Cerebellar cortex (tissue), 1 donor: ENCODE measurements around the gene AP5S1.

Experiments used
- DNase-seq: peaks from one replicate; pipeline ENCODE4 v3.0.0-alpha.2; 2015; ENCODE audit warnings: low spot score

Gene AP5S1

GRCh38 chr20:3846378-3846739 is 26.0 kb downstream of the AP5S1 start:
- no peak for DNase-seq

DNA sequence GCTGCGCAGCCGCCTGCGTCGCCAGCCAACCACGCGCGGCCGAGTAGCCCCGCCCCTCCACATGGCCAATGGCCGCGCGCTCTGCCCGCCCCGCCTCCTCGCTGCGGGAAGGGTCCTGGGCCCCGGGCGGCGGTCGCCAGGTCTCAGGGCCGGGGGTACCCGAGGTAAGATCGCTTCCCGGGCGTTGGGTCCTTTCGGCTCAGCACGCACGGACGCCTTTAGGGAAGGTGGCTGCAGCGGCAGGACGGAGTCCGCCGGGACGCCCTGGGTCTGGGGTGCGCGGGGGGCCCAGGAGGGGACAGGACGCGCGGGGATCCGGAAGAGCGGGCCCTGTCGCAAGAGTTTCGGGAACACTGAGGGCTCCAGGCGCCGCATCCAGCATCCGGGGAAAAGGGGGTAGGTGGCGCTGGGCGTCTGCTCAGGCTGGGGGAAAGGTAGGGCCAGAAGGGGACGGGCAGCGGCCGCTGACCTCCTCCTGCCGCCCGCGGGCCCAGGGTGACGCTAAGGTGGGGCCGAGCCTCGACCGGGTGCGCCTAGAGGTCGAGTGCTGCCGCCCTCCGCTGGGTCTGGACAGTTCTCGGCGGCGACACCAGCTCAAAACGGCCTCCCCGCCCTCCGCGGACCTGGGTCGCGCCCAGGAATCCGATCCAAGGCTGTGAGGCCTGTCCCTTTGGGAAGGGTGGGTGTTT is 26.5 kb downstream of the AP5S1 start, which contains the start of gene MAVS:
Gene MAVS (plus strand): TSS at position 95 of the 689 bp plus-strand sequence. CDS start 7,791 bp downstream, outside the sequence.
- DNase-seq: peak; percentile 85

DNA sequence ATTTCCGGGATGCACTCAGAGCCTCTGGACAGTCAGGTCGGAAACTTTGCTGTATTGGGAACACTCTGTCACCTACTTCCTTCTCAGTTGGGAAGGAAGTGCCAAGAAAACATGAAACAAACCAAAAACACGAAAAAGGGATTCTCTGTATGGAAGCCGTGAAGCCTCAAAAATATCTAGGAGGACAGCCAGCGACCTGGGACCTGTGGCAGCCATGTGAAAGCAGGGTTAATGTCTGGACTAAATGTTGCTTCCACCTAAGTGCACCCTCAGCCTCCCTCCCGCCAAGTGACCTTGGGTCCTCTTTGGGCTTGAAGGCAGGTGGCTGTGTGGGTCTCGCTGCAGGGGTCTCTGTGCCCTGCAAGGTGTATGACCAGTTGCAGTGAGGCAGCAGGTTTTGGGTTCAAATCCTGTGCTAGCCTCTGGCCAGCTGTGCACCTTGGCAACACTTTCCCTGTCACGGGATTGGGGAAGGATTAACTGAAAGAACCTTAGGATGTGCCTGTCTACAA is 27.1 kb downstream of the AP5S1 start:
- peak; percentile 44 for DNase-seq

DNA sequence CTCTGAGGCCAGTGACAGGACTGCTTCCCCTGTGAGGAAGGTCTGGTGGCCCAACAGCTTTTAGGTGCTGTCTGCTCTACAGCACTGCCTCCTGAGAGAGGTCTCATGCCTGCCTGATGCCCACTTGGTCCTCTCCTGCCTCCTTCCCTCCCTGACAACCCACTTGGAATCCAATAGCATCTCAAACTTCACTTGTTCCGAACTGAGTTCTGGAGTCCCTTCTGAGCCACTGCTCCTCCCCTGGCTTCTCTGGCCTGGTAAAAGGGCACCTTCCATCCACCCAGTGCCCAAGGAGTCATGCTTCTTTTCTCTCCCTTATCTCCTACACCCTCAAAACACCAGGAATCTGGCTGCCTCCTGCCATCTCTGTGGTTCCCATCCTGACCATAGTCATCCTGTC is 28.2 kb downstream of the AP5S1 start:
- DNase-seq: no peak

- no peak for DNase-seq
Measured at GRCh38 chr20:3854462-3854871, 34.1 kb downstream of the AP5S1 start.

- peak; percentile 39 for DNase-seq
Measured at GRCh38 chr20:3857405-3857804, 37.1 kb downstream of the AP5S1 start.

DNA sequence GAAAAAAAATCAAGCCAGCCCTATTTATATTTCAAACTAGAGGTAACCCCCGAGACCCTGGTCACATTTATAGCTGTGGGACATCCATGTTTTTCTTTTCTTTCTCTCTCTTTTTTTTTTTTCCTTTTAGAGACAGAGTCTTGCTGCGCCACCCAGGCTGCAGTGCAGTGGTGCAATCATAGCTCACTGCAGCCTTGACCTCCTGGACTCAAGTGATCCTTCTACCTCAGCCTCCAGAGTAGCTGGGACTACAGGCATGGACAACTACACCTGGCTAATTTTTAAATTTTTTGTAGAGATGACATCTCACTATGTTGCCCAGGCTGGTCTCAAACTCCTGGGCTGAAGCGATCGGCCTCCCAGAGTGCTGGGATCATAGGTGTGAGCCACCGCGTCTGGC is 38.3 kb downstream of the AP5S1 start:
- no peak for DNase-seq

DNA sequence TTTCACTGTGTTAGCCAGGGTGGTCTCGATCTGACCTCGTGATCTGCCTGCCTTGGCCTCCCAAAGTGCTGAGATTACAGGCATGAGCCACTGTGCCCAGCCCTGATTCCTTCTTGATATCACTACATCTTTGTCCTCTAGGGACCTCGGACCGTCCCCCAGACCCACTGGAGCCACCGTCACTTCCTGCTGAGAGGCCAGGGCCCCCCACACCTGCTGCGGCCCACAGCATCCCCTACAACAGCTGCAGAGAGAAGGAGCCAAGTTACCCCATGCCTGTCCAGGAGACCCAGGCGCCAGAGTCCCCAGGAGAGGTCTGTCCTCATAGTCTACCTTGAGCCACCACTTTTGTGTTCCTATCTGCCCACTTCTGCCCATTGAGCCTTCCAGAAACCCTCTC is 40.8 kb downstream of the AP5S1 start:
- DNase-seq: no peak

GRCh38 chr20:3862333-3862732 is 42.0 kb downstream of the AP5S1 start:
- no peak for DNase-seq

DNA sequence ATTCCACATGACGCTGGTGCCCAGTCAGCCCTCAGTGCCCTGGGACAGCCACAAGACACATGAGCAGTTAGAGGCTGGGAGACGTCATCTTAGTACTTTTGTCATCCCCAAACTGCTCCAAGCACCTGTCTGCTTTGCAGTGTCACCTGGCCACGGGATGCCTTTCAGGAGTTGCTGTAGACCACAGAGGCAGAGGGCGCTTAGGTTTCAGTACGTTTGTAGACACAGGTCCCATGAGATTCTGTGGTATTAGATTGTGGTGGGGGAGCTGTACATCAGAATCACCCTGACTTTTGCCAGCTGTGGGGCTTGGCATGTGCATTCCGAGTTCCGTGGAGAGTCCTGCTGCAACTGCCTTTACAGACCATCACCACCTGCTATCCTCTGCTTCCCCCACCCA is 43.0 kb downstream of the AP5S1 start:
- DNase-seq: no peak

DNA sequence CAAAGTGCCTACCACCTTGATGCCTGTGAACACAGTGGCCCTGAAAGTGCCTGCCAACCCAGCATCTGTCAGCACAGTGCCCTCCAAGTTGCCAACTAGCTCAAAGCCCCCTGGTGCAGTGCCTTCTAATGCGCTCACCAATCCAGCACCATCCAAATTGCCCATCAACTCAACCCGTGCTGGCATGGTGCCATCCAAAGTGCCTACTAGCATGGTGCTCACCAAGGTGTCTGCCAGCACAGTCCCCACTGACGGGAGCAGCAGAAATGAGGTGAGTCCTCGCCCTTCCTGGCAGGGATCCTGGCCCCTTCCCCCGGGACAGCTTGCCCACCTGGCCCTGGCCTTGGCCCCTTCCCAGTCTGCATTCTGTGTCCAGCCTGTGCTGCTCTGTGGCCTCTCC is 44.2 kb downstream of the AP5S1 start:
- peak; percentile 43 for DNase-seq

DNA sequence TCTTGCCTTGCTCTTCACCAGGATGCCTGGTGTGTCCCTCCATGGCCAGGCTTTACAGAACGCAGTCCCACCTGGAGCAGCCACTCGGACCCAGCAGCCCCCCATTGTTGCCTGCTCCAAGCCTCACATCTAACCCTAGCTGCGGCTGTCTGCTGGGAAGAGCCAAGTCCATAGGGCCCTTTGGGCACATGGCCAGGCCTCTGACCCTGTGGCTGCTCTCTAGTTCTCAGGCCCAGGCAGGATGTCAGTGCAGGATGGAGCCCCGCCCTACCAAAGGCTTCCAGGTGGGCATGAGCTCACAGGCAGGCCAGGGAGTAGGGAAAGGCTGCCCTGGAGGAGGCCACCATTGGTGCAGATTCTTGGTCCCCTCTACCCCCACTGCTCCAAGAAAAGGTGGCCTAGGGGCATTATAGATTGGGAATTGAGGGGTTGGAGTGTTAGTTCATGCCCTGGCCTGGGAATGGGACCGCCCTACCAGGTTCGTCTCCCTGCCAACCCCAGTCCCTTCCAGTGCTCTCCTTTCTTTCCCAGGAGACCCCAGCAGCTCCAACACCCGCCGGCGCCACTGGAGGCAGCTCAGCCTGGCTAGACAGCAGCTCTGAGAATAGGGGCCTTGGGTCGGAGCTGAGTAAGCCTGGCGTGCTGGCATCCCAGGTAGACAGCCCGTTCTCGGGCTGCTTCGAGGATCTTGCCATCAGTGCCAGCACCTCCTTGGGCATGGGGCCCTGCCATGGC is 45.0 kb downstream of the AP5S1 start:
- no peak for DNase-seq

- DNase-seq: no peak
Measured at GRCh38 chr20:3865887-3866407, 45.6 kb downstream of the AP5S1 start.

GRCh38 chr20:3866464-3866863 is 46.1 kb downstream of the AP5S1 start:
- DNase-seq: no peak

DNA sequence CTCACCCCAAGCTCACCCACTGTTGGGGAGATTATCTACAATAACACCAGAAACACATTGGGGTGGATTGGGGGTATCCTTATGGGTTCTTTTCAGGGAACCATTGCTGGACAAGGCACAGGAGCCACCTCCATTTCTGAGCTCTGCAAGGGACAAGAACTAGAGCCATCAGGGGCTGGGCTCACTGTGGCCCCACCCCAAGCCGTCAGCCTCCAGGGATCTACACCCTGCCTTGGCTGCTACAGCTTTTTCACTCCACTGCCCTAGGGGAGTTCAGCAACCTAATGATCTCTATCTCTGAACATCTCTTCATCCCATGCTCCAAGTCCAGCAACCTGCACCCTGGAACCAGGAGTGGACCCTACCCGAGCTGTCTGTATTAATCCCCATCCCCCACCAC is 47.5 kb downstream of the AP5S1 start:
- DNase-seq: no peak

DNA sequence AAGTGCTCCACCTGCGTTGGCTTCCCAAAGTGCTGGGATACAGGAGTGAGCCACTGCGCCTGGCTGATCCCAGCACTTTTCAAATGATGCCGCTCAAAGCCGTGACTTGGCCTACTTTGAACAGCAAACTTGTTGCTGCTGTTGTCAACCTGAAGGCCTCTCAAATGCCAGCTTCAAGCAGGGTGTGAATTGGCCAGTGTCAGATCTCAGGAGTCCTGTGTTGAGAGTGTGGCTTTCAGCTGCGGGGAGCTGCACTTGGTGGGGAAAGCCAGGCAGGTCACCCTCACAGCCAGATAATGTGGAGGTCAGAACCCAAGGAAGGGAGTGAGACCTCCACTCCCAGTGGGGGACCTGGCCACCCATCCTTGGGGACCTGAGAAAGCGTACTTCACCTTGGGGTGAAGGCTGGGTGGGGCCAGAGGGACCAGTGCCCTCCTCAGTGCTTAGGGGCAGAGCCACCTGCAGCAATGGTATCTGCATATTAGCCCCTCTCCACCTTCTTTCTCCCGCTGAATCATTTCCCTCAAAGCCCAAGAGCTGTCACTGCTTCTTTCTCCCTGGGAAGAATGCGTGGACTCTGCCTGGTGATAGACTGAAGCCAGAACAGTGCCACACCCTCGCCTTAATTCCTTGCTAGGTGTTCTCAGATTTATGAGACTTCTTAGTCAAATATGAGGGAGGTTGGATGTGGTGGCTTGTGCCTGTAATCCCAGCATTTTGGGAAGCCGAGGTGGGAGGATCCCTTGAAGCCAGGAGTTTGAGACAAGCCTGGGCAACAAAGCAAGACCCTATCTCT is 49.7 kb downstream of the AP5S1 start:
- no peak for DNase-seq

DNA sequence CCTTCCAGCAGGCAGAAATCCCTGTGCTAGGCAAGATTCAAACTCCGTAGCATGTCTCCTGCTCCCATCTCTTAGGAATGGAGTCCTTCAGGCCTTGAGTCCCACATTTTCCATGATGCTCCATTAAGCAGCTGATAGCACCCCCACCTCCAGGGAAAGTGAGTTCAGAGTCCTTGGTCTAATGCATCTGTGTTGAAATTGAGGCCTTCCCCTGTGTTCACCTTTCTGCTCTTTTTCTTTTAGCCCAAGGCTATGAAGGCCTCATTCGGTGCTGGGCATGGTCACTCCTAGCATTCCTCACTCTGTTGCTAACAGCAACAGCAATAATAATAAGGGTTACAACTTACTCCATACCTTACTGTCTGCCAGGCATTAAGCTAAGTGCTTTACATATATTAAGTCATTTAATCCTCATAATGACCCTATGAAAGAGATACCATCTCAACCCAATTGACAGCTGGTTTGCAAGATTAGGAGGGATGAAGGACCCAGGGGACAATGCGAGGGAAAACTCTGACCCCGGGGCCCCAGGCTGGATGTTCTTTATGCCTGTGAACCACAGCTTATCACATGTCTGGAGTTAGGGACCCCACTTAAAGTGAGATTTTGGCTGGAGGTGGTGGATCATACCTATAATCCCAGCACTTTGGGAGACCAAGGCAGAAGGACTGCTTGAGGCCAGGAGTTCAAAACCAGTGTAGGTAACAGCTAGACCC is 51.4 kb downstream of the AP5S1 start:
- no peak for DNase-seq

- no peak for DNase-seq
Measured at GRCh38 chr20:3873507-3873906, 53.2 kb downstream of the AP5S1 start.

- DNase-seq: no peak
Measured at GRCh38 chr20:3874194-3874844, 54.0 kb downstream of the AP5S1 start.

DNA sequence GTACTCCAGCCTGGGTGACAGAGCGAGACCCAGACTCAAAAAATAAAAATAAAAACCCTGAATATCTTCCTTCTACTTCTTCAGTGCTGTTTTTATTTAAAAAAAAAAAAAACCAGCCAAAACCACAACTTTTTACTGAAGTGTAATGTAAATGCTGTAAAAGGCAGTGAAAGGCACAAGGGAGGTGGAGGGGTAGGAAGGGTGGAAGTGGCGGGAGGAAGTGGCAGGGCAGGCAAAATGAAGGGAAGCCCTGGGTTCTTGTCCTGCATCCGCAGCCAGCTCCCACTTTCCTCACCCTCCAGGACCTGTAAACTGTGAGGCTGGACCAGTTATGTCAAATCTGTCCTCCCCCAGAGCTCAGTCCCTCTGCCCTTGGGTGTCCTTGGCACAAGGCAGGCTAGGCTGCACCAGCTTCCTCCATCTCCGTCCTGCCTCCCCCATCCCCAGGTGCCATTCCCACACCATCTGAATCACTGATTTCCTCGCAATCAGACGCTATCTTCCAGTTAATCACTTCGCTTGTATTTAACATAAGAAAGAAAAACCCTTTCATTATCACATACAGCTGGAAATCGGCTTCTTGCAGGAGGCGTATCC is 55.1 kb downstream of the AP5S1 start:
- no peak for DNase-seq

DNA sequence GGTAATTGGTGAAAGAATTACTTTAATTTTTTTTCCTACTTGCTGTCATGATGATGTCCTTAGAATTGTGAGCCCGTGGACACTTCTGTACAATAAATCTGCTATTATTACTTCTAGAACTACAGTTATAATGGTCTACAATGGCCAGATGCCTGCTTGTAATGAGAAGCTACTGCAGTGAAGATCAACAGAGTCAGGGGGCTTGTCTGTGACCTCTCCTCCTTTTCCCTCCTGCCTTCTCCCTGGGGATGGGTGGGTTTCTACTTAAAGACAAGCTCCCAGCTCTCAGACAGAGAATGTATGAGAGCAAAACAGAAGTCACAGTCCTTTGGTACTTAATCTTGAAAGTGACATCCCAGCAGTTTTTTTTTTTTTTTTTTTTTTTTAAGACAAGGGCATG is 55.7 kb downstream of the AP5S1 start:
- no peak for DNase-seq
